ENCODE measurements around the gene GSTO2. TPM values are rescaled to one million over a fixed set of nuclear protein-coding genes. Genes with fewer than 3 reads are reported as not detected.
A peak's percentile ranks its signal among the peaks of the same experiment; 100 is the strongest.

GSTO2 gene
- total and polyA plus RNA-seq, 2 of the 13 experiments (the other 11 are each of a cell fraction or from before 2014, with no cell fraction given): 2.1 to 7.9 TPM

- TF ChIP-seq, protein P1, sequence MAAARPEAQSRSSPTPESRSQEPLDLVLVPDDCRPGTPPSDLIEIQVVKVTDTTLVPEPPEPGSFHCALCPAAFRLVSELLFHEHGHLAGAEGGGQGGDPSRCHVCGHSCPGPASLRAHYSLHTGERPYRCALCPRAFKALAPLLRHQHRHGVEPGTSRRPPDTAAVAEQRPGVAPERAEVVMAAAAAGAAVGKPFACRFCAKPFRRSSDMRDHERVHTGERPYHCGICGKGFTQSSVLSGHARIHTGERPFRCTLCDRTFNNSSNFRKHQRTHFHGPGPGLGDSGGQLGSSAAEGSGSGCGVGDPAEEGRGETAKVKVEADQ (CRISPR knock-in tag; IDR thresholded peaks at IDR 0.05; ENCODE audit: borderline replicate concordance): no peak
- TF ChIP-seq ZNF251 (CRISPR knock-in tag; IDR thresholded peaks at IDR 0.05) (no peak), ZNF101 (CRISPR knock-in tag; IDR thresholded peaks at IDR 0.05; ENCODE audit: borderline replicate concordance, low read depth) (no peak), FOXP4 (CRISPR knock-in tag; IDR thresholded peaks at IDR 0.05) (peak; percentile 43; the same call in 1 of the 2 replicates), ZBTB34 (CRISPR knock-in tag; IDR thresholded peaks at IDR 0.05) (no peak), RFX1 (IDR thresholded peaks at IDR 0.05) (no peak), GATAD2A (CRISPR knock-in tag; IDR thresholded peaks at IDR 0.05) (peak; percentile 64), HOXA3 (CRISPR knock-in tag; IDR thresholded peaks at IDR 0.05) (0 out of 2 replicates have a peak, but pooled peaks have one; percentile 46), ZNF776 (CRISPR knock-in tag; IDR thresholded peaks at IDR 0.05) (no peak), XRCC5 (optimal IDR thresholded peaks at IDR 0.05; ENCODE audit: low read length) (no peak), GLI4 (CRISPR knock-in tag; IDR thresholded peaks at IDR 0.05; ENCODE audit: borderline replicate concordance) (no peak), RBFOX2 (IDR thresholded peaks at IDR 0.05; ENCODE audit: low read depth, low read length) (no peak), DRAP1 (CRISPR knock-in tag; IDR thresholded peaks at IDR 0.05) (0 out of 2 replicates have a peak, but pooled peaks have one; percentile 6), ZNF800 (CRISPR knock-in tag; IDR thresholded peaks at IDR 0.05) (no peak), BRCA1 (CRISPR knock-in tag; IDR thresholded peaks at IDR 0.05) (no peak), HNF4A (CRISPR knock-in tag; IDR thresholded peaks at IDR 0.05) (peak; percentile 85), HHEX (CRISPR knock-in tag; IDR thresholded peaks at IDR 0.05) (no peak), CC2D1A (CRISPR knock-in tag; IDR thresholded peaks at IDR 0.05) (no peak)
- TF ChIP-seq, protein P2, sequence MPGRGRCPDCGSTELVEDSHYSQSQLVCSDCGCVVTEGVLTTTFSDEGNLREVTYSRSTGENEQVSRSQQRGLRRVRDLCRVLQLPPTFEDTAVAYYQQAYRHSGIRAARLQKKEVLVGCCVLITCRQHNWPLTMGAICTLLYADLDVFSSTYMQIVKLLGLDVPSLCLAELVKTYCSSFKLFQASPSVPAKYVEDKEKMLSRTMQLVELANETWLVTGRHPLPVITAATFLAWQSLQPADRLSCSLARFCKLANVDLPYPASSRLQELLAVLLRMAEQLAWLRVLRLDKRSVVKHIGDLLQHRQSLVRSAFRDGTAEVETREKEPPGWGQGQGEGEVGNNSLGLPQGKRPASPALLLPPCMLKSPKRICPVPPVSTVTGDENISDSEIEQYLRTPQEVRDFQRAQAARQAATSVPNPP (CRISPR knock-in tag; IDR thresholded peaks at IDR 0.05): no peak
- TF ChIP-seq, protein P3, sequence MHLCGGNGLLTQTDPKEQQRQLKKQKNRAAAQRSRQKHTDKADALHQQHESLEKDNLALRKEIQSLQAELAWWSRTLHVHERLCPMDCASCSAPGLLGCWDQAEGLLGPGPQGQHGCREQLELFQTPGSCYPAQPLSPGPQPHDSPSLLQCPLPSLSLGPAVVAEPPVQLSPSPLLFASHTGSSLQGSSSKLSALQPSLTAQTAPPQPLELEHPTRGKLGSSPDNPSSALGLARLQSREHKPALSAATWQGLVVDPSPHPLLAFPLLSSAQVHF (CRISPR knock-in tag; IDR thresholded peaks at IDR 0.05): no peak
- TF ChIP-seq, protein P4, sequence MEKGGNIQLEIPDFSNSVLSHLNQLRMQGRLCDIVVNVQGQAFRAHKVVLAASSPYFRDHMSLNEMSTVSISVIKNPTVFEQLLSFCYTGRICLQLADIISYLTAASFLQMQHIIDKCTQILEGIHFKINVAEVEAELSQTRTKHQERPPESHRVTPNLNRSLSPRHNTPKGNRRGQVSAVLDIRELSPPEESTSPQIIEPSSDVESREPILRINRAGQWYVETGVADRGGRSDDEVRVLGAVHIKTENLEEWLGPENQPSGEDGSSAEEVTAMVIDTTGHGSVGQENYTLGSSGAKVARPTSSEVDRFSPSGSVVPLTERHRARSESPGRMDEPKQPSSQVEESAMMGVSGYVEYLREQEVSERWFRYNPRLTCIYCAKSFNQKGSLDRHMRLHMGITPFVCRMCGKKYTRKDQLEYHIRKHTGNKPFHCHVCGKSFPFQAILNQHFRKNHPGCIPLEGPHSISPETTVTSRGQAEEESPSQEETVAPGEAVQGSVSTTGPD (CRISPR knock-in tag; IDR thresholded peaks at IDR 0.05): no peak
Observed at GRCh38 chr10:104286939-104287338, 18.0 kb downstream of the GSTO2 start (continued).

All from HepG2 (cell line).